NCI-H345 (cell line): ENCODE results near the gene ALOX15.
"Not testable (repeated sequence)": the region's sequence is repeated elsewhere in the genome, so short reads cannot be mapped to it uniquely, and the experiment has no call there.

Experiments
- DNase-seq: peaks from one replicate; lab custom pipeline; 2025; lab: John Stamatoyannopoulos, UW

Gene ALOX15

GRCh38 chr17:4641297-4642195 is at the start of gene ALOX15:
TSS of gene ALOX15 (minus strand) at chr17:4641678. CDS start at chr17:4641651, 27 bp downstream.
- no peak for DNase-seq

DNA sequence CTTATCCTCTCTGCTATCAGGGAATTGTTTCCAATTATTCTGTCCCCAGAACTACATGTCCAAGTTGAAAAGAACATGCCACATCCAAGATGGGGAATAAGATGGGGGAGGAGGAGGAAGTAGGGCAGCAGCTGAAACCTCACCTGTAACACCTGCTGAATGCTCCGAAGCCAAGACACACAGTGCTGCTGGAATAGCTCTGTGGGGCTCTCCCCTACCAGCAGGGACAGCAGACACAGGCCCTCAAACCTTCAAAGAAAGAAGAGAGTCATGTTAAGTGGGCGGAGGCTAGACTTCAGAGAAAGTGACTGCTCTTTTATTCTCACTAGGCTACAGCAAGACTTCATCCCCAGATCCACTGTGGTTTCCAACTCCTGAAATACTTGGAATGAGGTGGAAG is 49.3 kb upstream of the ALOX15 start:
- DNase-seq = no peak

- not testable (repeated sequence) for DNase-seq
These were observed 48.4 kb upstream of the ALOX15 start for GRCh38 chr17:4689872-4690271.

DNA sequence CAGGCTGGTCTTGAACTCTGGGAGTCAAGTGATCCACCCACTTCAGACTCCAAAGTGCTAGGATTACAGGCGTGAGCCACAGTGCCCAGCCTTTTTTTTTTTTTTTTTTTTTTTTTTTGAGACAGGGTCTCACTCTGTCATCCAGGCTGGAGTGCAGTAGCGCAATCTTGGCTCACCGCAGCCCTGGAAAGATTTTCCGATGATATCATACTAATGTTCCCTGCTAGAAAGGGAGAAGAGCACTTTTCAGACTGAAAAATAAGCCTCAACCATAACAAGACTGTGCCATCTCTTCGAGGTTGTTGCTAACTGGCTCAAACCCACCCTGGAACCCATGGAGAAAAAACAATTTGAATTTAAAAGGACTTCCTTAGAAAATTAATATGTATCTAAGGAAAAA is 42.3 kb upstream of the ALOX15 start:
- not testable (repeated sequence) for DNase-seq

DNA sequence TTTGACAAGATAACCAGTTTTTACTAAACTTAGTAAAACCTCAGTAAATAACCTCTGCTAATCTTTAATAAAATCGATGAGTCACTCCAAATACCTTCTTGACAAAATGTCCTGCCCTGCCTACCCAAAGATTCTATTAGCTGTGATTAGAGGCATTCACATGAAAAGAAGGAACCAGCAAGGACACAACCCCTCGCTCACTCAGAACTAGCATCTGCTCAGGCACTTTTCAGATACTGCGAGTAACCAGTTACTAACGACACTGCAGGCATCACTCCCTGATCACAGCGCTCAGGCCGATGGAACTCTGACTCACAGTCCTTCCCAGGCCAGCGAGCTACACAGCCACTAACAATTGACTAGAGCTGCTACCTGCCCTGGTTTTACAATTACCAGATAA is 38.2 kb upstream of the ALOX15 start:
- no peak for DNase-seq

GRCh38 chr17:4678448-4679026 is 37.1 kb upstream of the ALOX15 start:
- DNase-seq = no peak

- DNase-seq = no peak
These were observed 35.3 kb upstream of the ALOX15 start for GRCh38 chr17:4676791-4677190.

GRCh38 chr17:4675791-4676190 is 34.3 kb upstream of the ALOX15 start:
- no peak for DNase-seq

GRCh38 chr17:4674685-4674998 is 33.2 kb upstream of the ALOX15 start:
- no peak for DNase-seq

GRCh38 chr17:4673986-4674684 is 32.7 kb upstream of the ALOX15 start:
- DNase-seq = no peak

GRCh38 chr17:4673169-4673568 is 31.7 kb upstream of the ALOX15 start:
- DNase-seq = no peak

DNA sequence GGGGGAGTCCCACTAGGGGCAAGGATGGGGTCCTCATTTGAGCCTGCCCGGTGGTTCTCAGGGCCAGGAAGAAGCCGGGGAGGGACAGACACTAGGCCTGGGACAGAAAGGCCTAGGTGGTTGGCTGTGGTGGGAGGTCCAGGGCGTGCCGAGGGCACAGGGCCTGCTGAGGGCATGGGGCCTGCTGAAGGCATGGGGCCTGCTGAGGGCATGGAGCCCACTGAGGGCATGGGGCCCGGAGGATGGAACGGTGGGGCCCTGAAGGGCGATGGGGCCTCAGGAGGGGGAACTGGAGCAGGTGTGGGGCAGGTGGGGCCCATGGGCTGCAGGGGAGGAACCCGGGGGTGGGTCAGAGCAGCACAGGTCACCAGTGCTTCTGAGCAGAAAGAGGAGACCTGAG is 31.3 kb upstream of the ALOX15 start:
- DNase-seq = no peak

GRCh38 chr17:4672055-4672630 is 30.7 kb upstream of the ALOX15 start:
- no peak for DNase-seq

DNA sequence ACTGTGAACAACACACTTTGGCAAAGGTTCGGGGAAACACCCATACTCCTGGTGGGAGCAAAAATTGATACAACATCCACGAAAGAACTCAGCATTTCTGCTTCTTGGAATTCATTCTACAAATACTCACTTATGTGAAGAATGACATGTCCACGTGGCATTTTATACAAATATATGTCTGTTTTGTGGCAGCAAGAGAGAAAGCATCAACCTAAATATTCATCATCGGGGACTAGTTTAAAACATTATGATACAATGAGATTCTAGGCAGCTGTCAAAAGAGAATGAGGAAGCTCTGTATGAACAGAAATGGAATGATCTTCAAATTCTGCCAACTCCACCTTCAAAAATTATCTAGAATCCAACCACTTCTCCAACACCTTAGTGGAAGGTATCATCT is 25.7 kb upstream of the ALOX15 start:
- DNase-seq = no peak

- DNase-seq = no peak
These were observed 24.8 kb upstream of the ALOX15 start for GRCh38 chr17:4666296-4666695.

DNA sequence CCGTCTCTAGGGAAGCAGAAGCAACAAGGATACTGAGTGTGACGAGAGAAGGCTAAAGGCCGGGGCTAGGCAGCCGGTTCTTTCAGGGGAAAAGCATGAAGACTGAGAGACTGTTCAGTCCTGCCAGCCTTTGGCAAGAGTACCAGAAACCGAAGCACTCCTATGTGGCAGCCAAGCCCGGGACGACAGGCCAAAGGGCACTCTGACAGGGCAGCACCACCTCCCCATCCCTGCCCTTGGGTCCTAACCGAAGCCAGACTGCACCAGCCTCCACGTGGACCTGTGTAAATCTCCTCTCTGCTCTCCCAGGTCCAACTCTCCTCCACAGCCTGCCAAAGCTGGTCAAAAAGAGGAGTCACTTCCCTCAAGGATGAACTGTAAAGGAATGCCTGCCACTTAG is 23.5 kb upstream of the ALOX15 start:
- DNase-seq = no peak

DNA sequence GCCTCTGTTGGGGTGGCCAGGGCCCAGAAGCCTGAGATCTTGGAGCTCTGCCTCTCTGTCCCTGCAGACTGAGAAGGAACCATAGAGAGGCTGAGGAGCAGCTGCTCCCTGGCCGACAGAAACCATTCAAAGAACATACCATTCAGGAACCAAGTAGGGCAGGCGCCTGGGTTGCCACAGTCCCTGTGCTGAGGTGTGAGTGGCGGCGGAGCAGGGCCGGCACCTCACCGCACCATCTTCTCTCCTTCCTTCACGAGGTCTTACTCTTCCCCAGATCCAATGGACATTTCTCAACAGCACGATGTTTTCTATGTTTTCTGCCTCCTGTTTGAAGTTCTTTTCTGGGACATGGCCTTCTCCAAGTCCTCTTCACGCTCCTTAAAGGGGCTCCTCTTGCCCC is 22.8 kb upstream of the ALOX15 start:
- no peak for DNase-seq

- DNase-seq = no peak
These were observed 22.2 kb upstream of the ALOX15 start for GRCh38 chr17:4663711-4664110.

GRCh38 chr17:4658478-4659305 is 17.2 kb upstream of the ALOX15 start:
- no peak for DNase-seq

GRCh38 chr17:4657678-4658077 is 16.2 kb upstream of the ALOX15 start:
- DNase-seq = no peak

GRCh38 chr17:4655933-4656332 is 14.5 kb upstream of the ALOX15 start:
- not testable (repeated sequence) for DNase-seq

GRCh38 chr17:4652997-4653396 is 11.5 kb upstream of the ALOX15 start:
- no peak for DNase-seq
